GM13977 (cell line): ENCODE measurements around the gene SLC16A8.

Experiments
- DNase-seq: peaks from one replicate; pipeline ENCODE4 v3.0.0; 2012; ENCODE audit warnings: low spot score
- in situ Hi-C: fragments of 300-500 bp; cut with MboI; formaldehyde crosslinking; loops from one replicate; pipeline ENCODE4 v1.12.0; 2022; ENCODE audit warnings: low sequenced_read_pairs, low pct_unique_long_range_greater_than_20kb, mixed read lengths, inconsistent platforms; ENCODE audit not compliant: unreplicated experiment
- TF ChIP-seq, protein P1 (sequence below): IDR thresholded peaks from 2 replicates; pipeline ENCODE4 v1.5.1; 2012; ENCODE audit warnings: mild to moderate bottlenecking, control low read depth; ENCODE audit not compliant: insufficient read depth; ENCODE audit errors: extremely low read depth, missing control alignments

The SLC16A8 gene

DNA sequence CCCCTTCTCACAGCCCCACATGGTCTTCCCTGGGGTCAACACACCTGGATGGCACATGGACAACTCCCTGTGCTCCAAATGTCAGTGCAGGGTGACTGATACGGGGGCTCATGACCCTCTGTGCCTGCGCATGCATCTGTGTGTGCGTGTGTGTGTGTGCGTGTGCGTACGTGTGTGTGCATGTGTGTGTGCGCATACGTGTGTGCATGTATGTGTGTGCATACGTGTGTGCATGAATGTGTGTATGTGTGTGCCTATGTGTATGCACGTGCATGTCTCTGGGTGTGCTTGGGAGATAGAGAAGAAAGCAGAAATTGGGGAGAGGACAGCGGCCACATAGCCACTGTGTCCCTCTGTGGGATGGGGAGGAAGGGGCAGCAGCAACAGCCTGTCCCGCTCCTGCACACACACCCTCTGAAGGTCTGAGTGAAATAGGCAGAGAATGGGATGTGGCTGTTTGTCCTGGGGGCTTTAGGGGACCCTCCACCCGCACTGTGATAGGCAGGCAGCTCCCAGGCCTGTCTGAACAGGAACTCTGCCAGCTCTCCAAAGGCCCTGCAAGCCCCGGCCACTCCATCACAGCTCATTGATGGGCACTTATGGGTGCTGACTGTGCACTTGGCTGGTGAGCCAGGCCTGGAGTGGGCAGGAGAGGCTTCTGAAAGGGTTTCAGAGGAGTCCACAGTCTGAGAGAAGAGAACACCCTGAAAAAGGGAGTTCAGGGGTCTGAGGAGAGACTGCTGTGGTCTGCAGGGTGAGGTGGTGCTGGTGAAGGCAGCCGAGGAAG is 55.4 kb downstream of the SLC16A8 start:
- TF ChIP-seq, protein P1, sequence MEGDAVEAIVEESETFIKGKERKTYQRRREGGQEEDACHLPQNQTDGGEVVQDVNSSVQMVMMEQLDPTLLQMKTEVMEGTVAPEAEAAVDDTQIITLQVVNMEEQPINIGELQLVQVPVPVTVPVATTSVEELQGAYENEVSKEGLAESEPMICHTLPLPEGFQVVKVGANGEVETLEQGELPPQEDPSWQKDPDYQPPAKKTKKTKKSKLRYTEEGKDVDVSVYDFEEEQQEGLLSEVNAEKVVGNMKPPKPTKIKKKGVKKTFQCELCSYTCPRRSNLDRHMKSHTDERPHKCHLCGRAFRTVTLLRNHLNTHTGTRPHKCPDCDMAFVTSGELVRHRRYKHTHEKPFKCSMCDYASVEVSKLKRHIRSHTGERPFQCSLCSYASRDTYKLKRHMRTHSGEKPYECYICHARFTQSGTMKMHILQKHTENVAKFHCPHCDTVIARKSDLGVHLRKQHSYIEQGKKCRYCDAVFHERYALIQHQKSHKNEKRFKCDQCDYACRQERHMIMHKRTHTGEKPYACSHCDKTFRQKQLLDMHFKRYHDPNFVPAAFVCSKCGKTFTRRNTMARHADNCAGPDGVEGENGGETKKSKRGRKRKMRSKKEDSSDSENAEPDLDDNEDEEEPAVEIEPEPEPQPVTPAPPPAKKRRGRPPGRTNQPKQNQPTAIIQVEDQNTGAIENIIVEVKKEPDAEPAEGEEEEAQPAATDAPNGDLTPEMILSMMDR = no peak
- DNase-seq = no peak
- in situ Hi-C loops = no loop called here
